Activated CD8-positive, alpha-beta memory T cell treated with anti-CD3 and anti-CD28 coated beads for 24 hours (primary cell): ENCODE data around the gene ZCCHC17.
"Not testable (repeated sequence)": the region's sequence is repeated elsewhere in the genome, so short reads cannot be mapped to it uniquely, and the experiment has no call there.

Experiments
- DNase-seq: peaks from one replicate; pipeline ENCODE4 v3.0.0-alpha.2; 2020

ZCCHC17 gene

GRCh38 chr1:31296486-31297276 is at the start of gene ZCCHC17, which contains the start of gene SNRNP40:
TSS of gene ZCCHC17 (plus strand) at chr1:31297032. CDS start at chr1:31310099, 13,067 bp downstream.
TSS of gene SNRNP40 (minus strand) at chr1:31296788. CDS start at chr1:31296751, 37 bp downstream.
- peak; percentile 92 for DNase-seq

GRCh38 chr1:31248276-31248675 is 48.6 kb upstream of the ZCCHC17 start:
- DNase-seq, result no peak

- DNase-seq, result no peak
Measured at GRCh38 chr1:31249854-31250253, 47.0 kb upstream of the ZCCHC17 start.

DNA sequence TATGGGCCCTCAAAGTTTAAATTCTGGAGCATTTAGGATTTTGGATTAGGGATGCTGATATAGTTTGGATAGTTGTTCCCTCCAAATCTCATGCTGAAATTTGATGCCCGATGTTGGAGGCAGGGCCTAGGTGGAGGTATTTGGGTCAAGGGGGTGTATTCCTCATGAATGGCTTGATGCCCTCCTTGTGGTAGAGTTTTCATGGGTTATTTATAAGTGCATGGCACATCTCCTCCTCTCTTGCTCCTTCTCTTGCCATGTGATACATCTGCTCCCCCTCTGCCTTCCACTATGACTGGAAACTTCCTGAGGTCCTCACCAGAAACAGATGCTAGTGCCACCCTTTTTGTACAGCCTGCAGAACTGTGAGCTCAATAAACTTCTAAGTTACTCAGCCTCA is 39.6 kb upstream of the ZCCHC17 start:
- no peak for DNase-seq

DNA sequence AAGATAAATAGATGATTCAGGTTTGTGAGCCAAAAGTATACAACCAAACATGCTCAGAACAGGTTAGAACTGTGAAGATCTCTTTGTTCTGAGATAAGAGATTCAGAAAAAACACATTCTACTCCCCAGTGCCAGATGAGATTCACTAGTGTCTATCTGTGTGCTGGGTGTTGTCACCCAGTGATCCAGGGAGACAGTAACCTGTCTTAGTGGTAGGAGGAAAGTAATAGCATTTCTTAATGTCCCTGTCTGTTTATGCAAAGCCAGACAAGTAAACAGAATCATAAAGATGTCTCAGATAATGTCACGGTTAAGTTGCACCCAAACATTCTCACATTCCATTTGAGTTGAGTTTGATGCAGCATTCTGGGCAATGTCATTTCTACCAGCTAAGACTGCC is 38.3 kb upstream of the ZCCHC17 start:
- DNase-seq, result no peak

DNA sequence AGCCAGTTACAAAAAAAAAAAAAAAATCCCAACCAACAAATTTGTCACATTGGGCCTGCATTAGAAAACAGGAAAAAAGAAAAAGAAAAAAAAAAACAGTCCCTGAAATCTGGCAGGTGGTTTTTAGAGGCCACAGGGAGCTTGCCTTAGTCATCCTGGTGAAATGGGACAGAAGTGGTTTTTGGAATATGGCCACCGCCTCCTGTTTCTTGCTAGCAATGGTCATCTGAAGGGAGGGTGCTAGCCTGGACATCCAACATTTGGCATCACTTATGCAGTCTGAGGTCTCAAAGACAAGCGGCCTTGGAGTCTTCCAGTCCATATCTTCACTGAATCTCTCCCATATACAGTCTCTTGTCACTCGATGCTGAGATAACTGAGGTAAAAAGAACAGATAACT is 37.1 kb upstream of the ZCCHC17 start:
- no peak for DNase-seq

GRCh38 chr1:31261916-31262315 is 34.9 kb upstream of the ZCCHC17 start:
- no peak for DNase-seq

GRCh38 chr1:31262393-31262792 is 34.4 kb upstream of the ZCCHC17 start:
- not testable (repeated sequence) for DNase-seq

DNA sequence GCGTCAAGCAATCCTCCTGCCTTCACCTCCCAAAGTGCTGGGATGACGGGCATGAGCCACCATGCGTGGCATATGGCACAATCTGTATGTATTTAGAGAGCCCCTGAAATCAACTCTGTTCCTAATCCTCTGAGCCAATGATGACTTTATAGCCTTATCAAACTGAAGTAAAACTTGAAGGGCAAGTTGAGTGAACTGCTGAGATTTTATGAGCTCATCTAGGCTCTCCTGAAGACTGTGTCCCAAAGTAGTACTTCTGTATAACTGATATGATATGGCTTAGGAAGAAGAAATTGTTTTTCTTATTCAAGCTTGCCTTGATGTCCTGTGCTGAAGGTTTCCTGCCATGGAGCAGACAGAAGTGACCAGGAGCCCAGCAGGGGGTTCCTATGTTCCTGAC is 33.4 kb upstream of the ZCCHC17 start:
- DNase-seq, result no peak

DNA sequence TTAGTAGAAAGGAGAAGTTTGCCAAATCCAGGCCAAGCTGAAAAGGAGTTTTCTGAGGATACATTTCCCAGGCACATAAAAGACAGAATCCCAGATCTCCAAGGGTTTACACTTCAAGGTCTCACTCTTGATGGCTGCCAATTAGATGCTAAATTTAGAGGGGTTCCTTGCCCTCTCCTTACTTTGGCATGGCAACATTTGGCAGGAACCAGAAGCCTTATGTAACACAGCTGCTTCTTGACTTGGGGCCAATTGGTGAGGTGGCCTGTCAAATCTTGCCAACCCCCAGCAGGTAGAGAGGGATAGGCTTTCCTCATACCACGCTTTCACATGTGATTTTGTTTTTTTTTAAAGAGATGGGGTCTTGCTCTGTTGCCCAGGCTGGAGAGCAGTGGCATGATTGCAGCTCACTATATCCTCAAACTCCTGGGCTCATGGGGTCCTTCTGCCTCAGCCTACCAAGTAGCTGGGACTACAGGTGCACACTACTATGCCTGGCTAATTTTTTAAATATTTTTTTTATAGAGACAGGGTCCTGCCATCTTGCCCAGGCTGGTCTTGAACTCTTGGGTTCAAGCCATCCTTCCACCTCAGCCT is 31.9 kb upstream of the ZCCHC17 start:
- DNase-seq, result no peak

DNA sequence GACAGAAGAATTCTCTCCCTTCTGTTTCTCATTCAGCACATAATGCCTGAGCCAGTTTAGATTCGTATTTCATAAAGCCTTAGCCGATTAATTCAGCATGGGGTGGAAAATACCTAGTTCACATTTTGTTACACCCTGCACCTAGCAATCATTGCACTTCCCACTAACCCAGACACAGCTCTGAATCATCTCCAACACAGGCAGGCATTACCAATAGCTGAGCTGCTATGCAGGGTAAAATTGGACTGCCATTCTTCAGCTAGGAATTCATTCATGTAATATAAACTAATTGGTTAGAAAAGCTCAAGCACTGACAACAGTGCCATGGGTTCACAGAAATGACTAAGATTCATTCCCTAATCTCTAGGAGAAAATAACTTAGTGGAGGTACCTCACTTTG is 30.3 kb upstream of the ZCCHC17 start:
- DNase-seq, result no peak

DNA sequence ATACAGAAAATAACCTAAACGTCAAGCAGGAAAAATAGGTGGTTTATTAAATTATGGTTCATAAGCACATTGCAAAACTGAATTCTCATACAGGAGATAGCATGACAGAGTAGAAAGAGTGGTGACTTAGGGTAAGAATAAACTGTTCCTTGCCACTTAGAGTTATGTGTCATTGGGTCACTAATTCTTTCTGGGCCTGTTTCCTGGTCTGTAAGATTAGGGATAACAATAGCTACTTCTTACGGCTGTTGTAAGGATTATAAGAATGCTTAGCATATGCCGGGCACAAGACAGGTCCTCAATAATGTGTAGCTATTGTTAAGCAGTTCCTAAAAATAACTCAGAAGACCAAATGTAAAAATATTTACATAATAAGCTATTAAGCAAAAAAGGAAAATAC is 24.5 kb upstream of the ZCCHC17 start:
- DNase-seq, result no peak

- DNase-seq, result no peak
Measured at GRCh38 chr1:31273619-31274018, 23.2 kb upstream of the ZCCHC17 start.

DNA sequence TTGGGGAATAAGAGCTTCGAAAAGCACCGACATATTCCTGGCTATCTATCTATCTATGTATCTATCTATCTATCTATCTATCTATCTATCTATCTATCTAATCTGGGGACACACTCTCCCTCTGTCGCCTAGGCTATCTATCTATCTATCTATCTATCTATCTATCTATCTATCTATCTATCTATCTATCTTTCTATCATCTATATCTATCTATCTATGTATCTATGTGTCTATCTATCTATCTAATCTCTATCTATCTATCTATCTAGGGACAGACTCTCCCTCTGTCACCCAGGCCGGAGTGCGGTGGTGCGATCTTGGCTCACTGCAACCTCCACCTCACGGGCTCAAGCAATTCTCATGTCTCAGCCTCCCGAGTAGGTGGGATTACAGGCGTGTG is 14.4 kb upstream of the ZCCHC17 start:
- not testable (repeated sequence) for DNase-seq

DNA sequence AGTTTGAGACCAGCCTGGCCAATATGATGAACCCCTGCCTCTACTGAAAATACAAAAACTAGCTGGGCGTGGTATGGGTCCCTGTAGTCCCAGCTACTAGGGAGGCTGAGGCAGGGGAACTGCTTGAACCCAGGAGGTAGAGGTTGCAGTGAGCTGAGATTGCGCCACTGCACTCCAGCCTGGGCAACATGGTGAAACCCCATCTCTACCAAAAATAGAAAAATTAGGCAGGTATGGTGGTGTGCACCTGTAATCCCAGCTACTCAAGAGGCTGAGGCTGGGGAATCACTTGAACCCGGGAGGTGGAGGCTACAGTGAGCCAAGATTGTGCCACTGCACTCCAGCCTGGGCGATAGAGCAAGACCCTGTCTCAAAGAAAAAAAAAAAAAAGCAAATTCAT is 9.0 kb upstream of the ZCCHC17 start:
- DNase-seq, result not testable (repeated sequence)

- no peak for DNase-seq
Measured at GRCh38 chr1:31289021-31289420, 7.8 kb upstream of the ZCCHC17 start.

DNA sequence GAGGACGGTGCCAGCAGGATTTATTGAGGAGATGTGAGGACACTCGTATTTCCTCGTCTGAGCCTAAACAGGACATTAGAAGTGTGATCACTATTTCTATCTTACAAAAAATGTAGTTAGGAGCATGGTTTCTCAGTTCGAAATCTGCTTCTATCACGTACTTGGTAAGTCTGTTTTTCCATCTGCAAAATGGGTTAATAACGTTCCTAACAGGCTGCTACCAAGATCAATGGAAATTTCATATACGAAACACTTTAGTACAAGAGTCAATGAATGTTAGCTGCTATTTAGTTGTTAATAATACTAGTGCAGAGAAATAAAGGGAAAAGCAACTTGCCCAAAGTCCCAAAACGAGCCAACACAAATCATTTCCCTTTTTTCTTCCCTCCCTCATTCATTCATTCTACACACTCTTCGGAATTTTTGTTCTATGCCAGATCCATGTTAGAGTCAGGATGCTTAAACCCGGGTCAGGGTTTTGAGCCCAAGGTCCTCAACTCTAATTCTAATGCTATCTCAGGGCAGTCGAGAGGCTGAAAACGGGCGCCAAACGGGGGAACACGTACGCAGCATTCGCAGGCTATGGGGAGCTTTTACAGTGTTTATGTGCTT is 852 bp upstream of the ZCCHC17 start:
- no peak for DNase-seq

DNA sequence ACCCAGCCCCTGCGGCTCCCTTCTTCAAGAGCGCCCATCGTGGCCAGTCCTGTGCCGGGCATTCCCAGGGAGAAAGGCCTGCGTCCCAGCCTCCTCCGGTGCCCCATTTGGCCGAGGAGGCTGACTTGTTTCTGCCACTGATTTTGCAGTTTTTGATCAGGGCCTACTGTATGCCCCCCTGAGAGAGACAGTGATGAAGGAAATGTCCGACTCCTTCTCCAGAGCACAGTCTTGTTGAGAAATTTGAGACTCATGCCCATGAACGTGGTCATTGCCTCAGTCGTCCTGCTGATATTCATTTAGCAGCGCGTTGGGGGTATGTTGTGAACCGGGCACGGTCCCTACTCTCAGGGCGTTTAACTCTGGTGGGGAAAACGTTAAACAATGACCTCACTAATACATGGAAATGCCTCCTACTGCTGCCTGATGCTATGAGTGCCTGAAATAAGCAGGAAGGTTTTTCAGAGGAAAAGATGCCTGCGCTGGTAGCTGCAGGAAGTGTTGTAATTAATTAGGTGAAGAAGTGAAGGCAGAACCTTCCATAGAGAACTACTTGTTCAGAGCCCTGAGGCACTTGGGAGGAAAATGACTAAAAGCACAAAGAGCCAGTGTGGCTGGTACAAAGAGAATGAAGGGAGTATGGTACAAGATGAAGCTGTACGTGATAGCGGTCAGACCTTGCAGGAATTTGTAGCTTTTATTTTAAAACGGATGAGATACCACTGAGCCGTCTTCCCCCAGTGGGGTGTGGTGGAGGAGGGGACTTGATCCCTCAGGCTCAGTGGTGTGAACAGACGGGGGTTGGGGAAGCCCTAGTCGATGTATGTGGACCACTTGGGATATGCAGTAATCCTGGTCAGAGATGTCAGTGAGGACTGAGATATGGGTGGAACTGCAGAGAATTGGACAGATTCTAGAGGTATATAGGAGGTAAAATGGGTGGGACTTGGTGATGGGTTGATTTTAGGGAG is 730 bp downstream of the ZCCHC17 start:
- no peak for DNase-seq

GRCh38 chr1:31299365-31299764 is 2.5 kb downstream of the ZCCHC17 start:
- no peak for DNase-seq

GRCh38 chr1:31300193-31300592 is 3.4 kb downstream of the ZCCHC17 start:
- no peak for DNase-seq

DNA sequence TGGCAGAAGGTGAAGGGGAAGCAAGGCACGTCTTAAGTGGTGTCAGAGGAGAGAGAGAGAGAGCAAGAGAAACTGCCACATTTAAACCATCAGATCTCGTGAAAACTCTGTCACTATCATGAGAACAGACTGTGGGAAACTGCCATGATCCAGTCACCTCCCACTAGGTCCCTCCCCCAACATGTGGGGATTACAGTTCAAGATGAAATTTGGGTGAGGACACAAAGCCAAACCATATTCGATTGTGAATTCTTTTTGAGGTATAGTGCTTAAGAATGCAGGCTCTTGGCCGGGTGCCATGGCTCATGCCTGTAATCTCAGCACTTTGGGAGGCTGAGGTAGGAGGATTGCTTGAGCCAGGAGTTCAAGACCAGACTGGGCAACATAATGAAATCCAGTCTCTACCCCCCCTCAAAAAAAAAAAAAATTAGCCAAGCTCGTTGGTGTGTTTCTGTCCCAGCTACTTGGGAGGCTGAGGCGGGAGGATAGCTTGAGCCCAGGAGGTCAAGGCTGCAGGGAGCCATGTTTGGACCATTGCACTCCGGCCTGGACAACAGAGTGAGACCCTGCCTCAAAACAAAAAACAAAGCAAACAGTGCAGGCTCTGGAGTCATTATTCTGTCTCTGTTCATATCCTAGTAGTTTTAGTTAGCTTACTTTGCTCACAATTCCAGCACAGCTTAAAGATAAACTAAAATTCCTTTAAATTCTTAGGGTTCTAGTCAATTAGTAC is 6.0 kb downstream of the ZCCHC17 start:
- no peak for DNase-seq

DNA sequence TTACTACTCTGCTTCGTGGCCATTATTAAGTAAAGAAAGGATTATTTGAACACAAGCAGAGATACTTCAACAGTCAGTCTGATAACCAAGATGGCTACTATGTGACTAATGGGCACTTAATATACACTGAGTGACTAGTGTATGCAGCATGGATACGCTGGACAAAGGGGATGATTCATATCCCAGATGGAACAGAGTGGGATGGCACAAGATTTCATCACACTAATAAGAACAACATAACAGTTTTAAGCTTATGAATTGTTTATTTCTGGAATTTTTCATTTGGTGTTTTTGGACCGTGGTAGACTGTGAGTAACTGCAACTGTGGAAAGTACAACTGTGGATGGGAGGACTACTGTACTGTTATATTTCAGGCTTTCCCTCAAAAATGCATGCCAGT is 9.4 kb downstream of the ZCCHC17 start:
- no peak for DNase-seq
